ENCODE measurements around the gene HOXA4. TPM values are rescaled to one million over a fixed set of nuclear protein-coding genes. Genes with fewer than 3 reads are reported as not detected.
A peak's percentile ranks its signal among the peaks of the same experiment; 100 is the strongest.

The HOXA4 gene
- total RNA-seq, 2 donors from 2014 or later: 0.79 TPM; not detected in 1

DNA sequence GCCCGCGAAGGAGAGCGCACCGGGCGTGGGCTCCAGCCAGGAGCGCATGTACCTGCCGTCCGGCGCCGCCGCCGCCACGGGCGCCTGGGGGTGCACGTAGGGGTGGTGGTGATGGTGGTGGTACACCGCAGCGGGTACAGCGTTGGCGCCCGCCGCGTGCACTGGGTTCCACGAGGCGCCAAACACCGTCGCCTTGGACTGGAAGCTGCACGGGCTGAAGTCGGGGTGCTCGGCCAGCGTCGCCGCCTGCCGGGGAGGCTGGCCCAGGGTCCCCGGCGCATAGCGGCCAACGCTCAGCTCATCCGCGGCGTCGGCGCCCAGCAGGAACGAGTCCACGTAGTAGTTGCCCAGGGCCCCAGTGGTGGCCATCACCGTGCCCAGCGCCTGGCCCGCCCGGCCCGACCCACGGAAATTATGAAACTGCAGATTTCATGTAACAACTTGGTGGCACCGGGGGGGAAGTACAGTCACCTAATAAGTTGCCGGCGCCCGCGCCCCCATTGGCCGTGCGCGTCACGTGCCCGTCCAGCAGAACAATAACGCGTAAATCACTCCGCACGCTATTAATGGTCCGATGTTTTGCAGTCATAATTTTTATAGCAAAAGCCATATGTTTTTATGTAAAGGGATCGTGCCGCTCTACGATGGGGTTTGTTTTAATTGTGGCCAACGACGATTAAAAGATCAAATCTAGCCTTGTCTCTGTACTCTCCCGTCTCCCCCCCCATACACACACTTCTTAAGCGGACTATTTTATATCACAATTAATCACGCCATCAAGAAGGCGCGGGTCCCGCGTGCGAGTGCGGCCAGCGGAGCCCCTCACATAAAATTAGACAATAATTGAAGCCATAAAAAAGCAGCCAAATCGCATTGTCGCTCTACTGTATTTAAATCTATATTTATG is 34.8 kb upstream of the HOXA4 start, which contains the start of gene HOXA9:
HOXA9 (minus strand) TSS at position 449 of the 907 bp plus-strand sequence; CDS start at position 369, 80 bp downstream.
- H3K27ac Mint-ChIP-seq: peak within 1 kb of the TSS; percentile 76
- no peak for DNase-seq
- no peaks in the 10 kb centered on the region for H3K9me3 Mint-ChIP-seq
- H3K27me3 Mint-ChIP-seq (ENCODE audit: low read depth): peaks cover 69% of the 10 kb centered on the region
- peaks cover 28% of the 10 kb centered on the region for H3K4me1 Mint-ChIP-seq (ENCODE audit: low read depth)
- H3K4me3 Mint-ChIP-seq: peak within 1 kb of the TSS; percentile 65 to 67
- peaks cover 0 to 3% of the 10 kb centered on the region in 2 donors for H3K36me3 Mint-ChIP-seq (ENCODE audit: insufficient read depth in 2 of 2)
- ATAC-seq (replicated peaks in 1 of 2): no peak

DNA sequence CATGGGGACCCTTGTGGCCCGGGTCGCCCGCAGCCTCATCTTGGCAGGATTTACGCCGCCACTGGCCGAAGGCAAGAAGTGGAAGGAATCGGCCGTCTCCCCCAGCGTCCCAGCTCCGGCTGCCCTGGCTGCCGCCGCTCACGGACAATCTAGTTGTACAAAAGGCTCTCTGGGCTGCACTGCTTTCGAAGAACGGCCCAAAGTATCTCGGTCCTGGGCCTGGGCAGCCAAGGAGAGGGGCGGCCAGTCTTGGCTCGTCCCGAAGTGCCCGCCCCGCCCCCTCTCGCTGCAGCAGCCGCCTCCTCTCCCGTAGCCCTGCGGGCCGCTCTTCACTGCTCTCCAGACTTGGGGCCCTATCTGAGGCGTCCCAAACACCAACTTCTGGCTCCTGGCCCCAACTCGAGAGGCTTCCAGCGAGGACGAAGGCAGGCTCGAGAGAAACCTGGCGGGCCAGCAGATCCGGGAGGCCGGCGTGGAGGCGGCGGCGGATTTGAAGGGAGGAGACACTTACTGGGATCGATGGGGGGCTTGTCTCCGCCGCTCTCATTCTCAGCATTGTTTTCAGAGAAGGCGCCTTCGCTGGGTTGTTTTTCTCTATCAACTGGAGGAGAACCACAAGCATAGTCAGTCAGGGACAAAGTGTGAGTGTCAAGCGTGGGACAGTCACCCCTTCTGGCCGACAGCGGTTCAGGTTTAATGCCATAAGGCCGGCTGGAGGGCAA is 34.0 kb upstream of the HOXA4 start:
- H3K27me3 Mint-ChIP-seq (ENCODE audit: low read depth): peaks cover 74% of the 10 kb centered on the region
- peaks cover 34% of the 10 kb centered on the region for H3K4me1 Mint-ChIP-seq (ENCODE audit: low read depth)
- peak overlapping the region; percentile 65 for H3K4me3 Mint-ChIP-seq
- peak overlapping the region; percentile 76 for H3K27ac Mint-ChIP-seq
- no peak for DNase-seq
- ATAC-seq (replicated peaks in 1 of 2): no peak
- H3K9me3 Mint-ChIP-seq: no peaks in the 10 kb centered on the region
- H3K36me3 Mint-ChIP-seq (ENCODE audit: insufficient read depth in 2 of 2): peaks cover 0 to 3% of the 10 kb centered on the region in 2 donors

DNA sequence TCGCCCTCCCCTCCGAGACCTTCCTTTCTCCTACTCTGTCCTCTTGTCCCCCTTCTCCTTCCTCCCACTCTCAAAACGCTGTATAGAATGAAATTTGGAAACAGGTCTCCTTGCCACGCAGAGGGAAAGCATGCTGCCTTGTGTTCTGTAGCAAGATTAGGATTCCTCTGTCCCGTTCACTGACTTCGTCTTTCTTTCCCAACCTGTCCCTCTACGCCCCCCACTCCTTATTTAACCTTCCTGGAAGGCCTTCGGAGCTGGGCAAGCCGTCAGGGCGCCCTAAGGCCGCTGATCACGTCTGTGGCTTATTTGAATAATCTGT is 33.4 kb upstream of the HOXA4 start:
- DNase-seq (no peak), ATAC-seq (replicated peaks in 1 of 2) (no peak)
- no peaks in the 10 kb centered on the region for H3K9me3 Mint-ChIP-seq
- peaks cover 77% of the 10 kb centered on the region for H3K27me3 Mint-ChIP-seq (ENCODE audit: low read depth)
- peaks cover 35% of the 10 kb centered on the region for H3K4me1 Mint-ChIP-seq (ENCODE audit: low read depth)
- H3K36me3 Mint-ChIP-seq (ENCODE audit: insufficient read depth in 2 of 2): peaks cover 0 to 3% of the 10 kb centered on the region in 2 donors
- H3K4me3 Mint-ChIP-seq: peak overlapping the region; percentile 29 to 65
- H3K27ac Mint-ChIP-seq: no peak overlapping the region

DNA sequence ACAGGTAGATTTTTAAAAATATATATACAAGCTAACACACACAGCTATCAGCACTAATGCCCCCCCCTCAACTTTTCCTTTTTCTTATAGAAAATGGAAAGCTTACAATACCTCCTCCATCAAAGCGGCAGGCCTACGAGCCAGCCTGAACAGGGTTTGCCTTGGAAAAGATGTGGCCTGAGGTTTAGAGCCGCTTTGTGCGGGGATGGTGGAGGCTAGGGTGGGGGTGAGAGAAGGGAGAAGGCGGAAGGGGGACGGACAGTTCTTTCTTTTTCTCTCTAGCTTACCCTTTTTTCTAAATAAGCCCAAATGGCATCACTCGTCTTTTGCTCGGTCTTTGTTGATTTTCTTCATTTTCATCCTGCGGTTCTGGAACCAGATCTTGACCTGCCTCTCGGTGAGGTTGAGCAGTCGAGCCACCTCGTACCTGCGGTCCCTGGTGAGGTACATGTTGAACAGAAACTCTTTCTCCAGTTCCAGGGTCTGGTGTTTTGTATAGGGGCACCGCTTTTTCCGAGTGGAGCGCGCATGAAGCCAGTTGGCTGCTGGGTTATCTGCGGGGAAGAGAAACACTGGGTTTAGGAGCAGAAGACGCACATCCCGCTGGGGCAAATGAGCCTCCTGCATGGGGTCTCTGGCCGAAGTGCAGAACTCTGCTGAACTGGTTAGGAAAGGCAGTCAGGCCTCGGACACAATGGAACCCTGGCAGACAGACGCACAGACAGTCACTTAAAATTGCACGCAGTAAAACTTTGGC is 32.9 kb upstream of the HOXA4 start:
- Mint-ChIP-seq H3K36me3 (ENCODE audit: insufficient read depth in 2 of 2) (peaks cover 0 to under 1% of the 10 kb centered on the region in 2 donors), H3K4me3 (no peak overlapping the region), H3K9me3 (no peaks in the 10 kb centered on the region), H3K4me1 (ENCODE audit: low read depth) (peaks cover 36% of the 10 kb centered on the region), H3K27ac (no peak overlapping the region), H3K27me3 (ENCODE audit: low read depth) (peaks cover 77% of the 10 kb centered on the region)
- DNase-seq: no peak
- no peak for ATAC-seq (replicated peaks in 1 of 2)

DNA sequence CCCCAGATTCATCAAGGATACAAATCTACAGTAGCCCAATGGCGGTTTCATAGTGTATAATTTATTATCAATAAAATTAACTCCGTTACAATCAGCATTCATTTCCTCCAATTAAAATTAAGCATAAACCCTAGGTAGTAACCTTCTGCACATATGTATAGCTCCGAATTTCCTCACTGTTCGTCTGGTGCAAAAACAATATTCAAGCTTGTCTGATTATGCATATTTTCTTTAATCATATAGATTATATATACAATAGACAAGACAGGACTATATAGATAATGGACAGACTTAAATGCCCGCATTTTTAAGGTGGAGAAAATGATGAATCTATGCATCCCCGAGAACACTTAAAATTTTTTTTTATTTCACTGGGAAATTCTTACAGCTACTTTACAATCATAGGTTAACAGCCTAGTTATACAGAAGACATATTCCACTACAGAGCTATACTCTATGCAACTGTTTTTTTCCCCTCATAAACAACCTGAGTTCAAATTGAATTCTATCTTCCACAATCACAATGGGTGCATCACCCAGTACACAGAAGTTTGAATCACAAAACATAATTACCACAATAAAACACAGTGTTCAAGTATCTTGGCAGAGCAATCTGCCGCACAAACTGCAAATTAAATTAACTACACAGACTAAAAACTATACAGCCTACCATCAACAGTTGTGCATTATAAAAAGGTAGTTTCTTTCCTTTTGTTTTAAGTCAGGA is 32.2 kb upstream of the HOXA4 start:
- Mint-ChIP-seq H3K27ac (no peak overlapping the region), H3K4me3 (no peak overlapping the region)
- no peak for ATAC-seq (replicated peaks in 1 of 2)

DNA sequence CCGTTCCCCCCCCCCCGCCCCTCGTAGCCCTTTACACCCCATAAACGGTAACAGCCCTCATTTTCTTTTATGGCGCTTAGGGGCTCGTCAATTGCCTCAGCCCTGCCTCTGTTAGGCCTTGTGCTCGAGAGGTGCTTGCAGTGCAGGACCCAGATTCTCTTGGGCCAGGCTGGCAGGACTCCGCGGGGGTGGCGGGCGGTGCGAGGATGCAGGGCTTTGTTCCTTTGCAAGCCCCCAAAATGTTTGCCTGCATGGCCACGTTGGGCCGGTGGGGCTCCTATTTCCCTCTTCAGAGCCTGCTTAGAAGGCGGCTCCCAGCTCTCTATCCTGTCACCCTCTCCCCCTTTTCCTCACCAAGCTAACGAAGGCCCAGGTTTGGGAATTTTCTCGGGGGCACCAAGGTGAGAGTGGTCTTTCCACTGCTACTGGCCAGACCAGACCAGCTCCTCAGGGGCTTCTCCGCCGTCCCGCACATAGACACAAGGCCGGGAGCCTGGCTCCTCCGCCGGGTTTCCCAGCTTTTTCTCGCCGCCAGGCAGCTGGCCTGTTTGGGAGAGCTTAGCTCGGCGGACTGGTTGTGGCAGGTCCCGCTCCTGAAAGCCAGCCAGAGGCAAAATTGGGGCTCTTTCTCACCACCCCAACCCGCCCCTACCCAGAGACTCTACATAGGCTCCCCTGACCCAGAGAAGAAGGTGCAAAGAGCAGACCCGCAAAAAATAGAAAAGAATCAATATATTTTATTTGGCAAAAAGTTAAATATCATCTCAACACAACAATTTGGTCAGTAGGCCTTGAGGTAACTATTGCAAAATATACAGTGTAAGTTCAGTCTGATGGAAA is 31.4 kb upstream of the HOXA4 start:
- H3K36me3 Mint-ChIP-seq (ENCODE audit: insufficient read depth in 2 of 2): no peaks in the 10 kb centered on the region
- no peaks in the 10 kb centered on the region for H3K9me3 Mint-ChIP-seq
- H3K4me1 Mint-ChIP-seq (ENCODE audit: low read depth): peaks cover 34% of the 10 kb centered on the region
- DNase-seq (no peak), ATAC-seq (replicated peaks in 1 of 2) (no peak)
- H3K4me3 Mint-ChIP-seq: no peak overlapping the region
- H3K27ac Mint-ChIP-seq: no peak overlapping the region
- peaks cover 77% of the 10 kb centered on the region for H3K27me3 Mint-ChIP-seq (ENCODE audit: low read depth)

More for the DNA sequence above, 32.2 kb upstream of the HOXA4 start:
- Mint-ChIP-seq H3K4me1 (ENCODE audit: low read depth) (peaks cover 36% of the 10 kb centered on the region), H3K27me3 (ENCODE audit: low read depth) (peaks cover 77% of the 10 kb centered on the region), H3K9me3 (no peaks in the 10 kb centered on the region), H3K36me3 (ENCODE audit: insufficient read depth in 2 of 2) (no peaks in the 10 kb centered on the region)
- DNase-seq: no peak

DNA sequence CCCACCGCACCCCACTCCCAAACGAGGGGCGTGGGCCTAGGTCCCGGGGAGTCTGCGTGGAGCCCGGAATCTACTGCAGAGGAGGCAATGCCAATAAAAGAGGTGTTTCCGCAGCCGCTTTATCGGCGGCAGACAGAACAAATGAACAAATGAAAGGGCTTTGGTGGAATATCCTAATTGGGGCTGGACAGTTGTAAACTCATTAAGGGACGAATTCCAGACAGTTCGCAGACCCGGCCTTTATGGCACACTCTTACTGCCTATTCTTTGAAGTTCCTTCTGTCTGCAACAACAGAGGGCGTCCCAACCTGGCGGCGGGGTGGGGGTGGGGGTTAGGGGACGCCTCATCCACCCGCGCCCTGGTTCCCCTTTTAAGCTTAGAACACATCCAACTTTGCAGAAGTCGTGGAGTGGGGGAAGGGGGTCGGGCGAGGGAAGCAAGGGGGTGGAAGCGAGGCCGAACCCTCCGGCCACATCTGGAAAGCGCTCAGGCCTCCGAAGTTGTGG is 30.7 kb upstream of the HOXA4 start:
- H3K9me3 Mint-ChIP-seq: no peaks in the 10 kb centered on the region
- H3K27me3 Mint-ChIP-seq (ENCODE audit: low read depth): peaks cover 81% of the 10 kb centered on the region
- no peaks in the 10 kb centered on the region for H3K36me3 Mint-ChIP-seq (ENCODE audit: insufficient read depth in 2 of 2)
- H3K27ac Mint-ChIP-seq: no peak overlapping the region
- peak overlapping the region; percentile 54 to 81 for H3K4me3 Mint-ChIP-seq
- DNase-seq (no peak), ATAC-seq (replicated peaks in 1 of 2) (no peak)
- peaks cover 35% of the 10 kb centered on the region for H3K4me1 Mint-ChIP-seq (ENCODE audit: low read depth)

DNA sequence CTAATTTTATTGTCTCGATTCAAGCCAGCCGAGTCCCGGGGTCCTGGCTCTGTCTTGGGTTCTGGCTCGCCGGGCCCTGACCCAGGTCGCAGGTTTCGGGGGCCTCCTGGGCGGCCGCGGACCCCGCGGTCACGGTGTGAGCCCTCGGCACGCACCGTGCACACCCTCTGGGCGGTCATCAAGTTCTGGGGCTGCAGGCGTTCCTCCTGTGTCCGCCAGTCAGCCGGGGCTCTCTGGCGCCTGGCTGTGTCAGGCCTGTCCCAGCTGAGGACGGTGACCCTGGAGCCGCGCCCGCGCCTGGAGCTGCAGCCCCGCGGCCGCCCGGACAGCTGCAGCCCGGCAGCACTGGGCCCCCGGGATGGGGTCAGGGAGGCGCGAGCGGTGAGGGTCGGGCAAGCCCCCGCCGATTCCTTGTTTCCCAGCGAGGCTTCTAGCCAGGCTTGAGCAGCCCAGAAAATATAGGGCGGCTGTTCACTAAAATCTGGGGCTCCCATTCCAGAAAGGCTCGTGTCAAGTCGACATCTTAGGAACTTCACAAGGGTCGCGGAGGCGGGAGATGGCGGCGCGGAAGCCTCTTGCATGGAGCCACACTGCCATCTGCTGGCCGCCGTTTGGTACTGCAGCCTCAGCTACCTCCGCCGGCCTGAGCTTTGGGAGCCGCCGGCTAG is 30.1 kb upstream of the HOXA4 start:
- DNase-seq (peak; percentile 84 to 86), ATAC-seq (replicated peaks in 1 of 2) (peak; percentile 65 to 66)
- peaks cover 35% of the 10 kb centered on the region for H3K4me1 Mint-ChIP-seq (ENCODE audit: low read depth)
- no peaks in the 10 kb centered on the region for H3K36me3 Mint-ChIP-seq (ENCODE audit: insufficient read depth in 2 of 2)
- no peak overlapping the region for H3K27ac Mint-ChIP-seq
- peaks cover 82% of the 10 kb centered on the region for H3K27me3 Mint-ChIP-seq (ENCODE audit: low read depth)
- H3K4me3 Mint-ChIP-seq: peak overlapping the region; percentile 54 to 81
- H3K9me3 Mint-ChIP-seq: no peaks in the 10 kb centered on the region

DNA sequence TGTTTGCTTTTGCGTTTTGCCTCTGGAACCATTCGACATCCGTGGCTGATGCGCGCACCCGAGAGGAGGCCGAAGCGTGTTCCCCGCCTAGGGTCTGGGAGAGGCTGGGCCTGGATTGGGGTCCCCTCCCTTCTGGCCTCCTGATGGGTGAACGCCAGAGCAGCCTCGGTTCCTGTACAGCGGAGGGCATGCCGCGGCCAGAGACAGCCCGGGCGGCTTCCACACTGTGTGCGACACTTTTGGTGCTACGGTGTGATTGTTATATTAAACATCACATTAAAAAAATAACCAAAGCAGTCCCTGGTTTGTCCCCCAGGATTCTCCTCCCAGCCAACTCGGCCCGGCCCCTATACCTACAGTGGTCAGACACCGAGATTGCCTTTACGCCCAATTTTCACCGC is 29.6 kb upstream of the HOXA4 start:
- Mint-ChIP-seq H3K27ac (no peak overlapping the region), H3K4me3 (peak overlapping the region; percentile 54 to 81), H3K36me3 (ENCODE audit: insufficient read depth in 2 of 2) (peaks cover 0 to 1% of the 10 kb centered on the region in 2 donors), H3K9me3 (no peaks in the 10 kb centered on the region), H3K27me3 (ENCODE audit: low read depth) (peaks cover 85% of the 10 kb centered on the region), H3K4me1 (ENCODE audit: low read depth) (peaks cover 38% of the 10 kb centered on the region)
- ATAC-seq (replicated peaks in 1 of 2): peak; percentile 41 to 50
- DNase-seq: no peak

DNA sequence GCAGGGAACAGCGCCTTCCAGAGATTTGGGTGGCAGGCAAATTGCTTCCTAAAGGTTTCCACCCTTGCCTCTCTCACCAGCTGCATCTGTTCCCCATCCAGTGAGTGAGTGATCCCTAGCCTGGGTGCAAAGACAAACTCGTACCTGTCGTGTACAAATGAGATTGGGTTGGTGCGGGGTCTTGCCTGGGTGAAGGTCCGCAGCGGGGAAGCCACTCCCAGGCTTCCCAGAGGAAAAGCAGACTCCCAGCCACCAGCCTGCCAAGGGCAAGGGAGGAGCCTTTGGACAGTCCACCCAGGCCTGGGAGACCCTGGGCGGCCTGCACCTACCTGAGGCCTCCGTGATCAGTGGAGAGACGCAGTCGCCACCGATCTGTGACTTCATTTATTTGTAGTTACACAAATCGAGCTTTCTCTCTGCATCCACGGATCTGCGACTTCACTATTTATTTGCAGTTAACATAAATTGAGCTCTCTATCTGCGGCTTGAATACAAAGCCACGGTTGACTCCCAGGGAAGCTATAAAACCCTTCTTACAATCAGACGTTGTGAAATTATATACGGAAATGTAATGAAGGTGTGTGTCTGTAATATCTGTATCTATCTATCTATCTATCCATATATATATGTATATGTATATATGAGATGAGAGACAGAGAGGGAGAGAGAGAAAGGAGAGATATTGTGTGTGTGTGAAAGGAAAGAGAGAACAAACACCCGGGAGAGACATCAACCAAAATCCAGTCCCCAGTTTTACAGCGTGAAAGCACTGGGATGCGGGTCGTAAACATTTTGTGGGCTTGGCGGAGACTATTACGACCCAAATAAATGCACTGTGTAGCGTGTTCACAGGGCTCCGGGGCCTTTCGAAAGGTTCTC is 28.9 kb upstream of the HOXA4 start:
- no peak for ATAC-seq (replicated peaks in 1 of 2)
- Mint-ChIP-seq H3K9me3 (no peaks in the 10 kb centered on the region), H3K27me3 (ENCODE audit: low read depth) (peaks cover 88% of the 10 kb centered on the region), H3K4me1 (ENCODE audit: low read depth) (peaks cover 44% of the 10 kb centered on the region), H3K27ac (no peak overlapping the region), H3K36me3 (ENCODE audit: insufficient read depth in 2 of 2) (peaks cover 1 to 2% of the 10 kb centered on the region in 2 donors), H3K4me3 (peak overlapping the region; percentile 54 to 81)
- DNase-seq: no peak
